ENCODE measurements around the gene SLC6A3. TPM values are rescaled to one million over a fixed set of nuclear protein-coding genes. Genes with fewer than 3 reads are reported as not detected.

The SLC6A3 gene
- total and polyA plus RNA-seq, 10 donors = 0.02 to 0.27 (median 0.07) TPM; not detected in 4

DNA sequence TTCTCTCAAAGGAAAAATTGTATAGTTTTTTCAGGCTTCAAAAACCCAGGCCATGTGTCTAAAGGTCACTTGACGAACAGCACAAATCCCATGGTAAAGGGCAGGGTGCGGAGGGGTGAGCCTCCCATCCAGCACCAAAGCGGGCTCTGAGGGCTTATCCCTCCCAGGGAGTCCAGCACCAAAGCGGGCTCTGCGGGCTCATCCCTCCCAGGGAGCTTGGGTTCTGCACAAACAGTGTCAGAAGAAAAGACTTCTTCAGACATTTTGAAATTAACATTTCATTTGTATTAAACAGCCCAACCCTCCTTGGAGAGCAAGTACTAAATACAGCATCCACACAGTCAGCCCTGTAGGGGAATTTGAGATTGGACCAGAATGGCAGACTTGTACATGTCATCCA, 57.4 kb downstream of the SLC6A3 start:
- no peak for DNase-seq
- H3K9me3 ChIP-seq = no peaks in the 10 kb centered on the region
- H3K36me3 ChIP-seq = no peaks in the 10 kb centered on the region
- H3K27me3 ChIP-seq (replicated peaks in 1 of 7) = peaks cover 0 to 54% (median 6%) of the 10 kb centered on the region in 7 donors
- intact Hi-C loops (cut with DNase I; ENCODE audit: low total_unique reads) = loop anchor here (10.0 kb wide), 1 partner anchor 257 kb away; no protein-coding TSS in a partner anchor
- 92 to 99% (median 94%) methylated on average over 5 of the region's 5 CpGs for WGBS, 5 donors
- H3K4me3 ChIP-seq = no peak overlapping the region
- peaks cover 5 to 25% (median 17%) of the 10 kb centered on the region in 6 donors for H3K4me1 ChIP-seq
- no peak overlapping the region for H3K27ac ChIP-seq
- TF ChIP-seq, protein P1, sequence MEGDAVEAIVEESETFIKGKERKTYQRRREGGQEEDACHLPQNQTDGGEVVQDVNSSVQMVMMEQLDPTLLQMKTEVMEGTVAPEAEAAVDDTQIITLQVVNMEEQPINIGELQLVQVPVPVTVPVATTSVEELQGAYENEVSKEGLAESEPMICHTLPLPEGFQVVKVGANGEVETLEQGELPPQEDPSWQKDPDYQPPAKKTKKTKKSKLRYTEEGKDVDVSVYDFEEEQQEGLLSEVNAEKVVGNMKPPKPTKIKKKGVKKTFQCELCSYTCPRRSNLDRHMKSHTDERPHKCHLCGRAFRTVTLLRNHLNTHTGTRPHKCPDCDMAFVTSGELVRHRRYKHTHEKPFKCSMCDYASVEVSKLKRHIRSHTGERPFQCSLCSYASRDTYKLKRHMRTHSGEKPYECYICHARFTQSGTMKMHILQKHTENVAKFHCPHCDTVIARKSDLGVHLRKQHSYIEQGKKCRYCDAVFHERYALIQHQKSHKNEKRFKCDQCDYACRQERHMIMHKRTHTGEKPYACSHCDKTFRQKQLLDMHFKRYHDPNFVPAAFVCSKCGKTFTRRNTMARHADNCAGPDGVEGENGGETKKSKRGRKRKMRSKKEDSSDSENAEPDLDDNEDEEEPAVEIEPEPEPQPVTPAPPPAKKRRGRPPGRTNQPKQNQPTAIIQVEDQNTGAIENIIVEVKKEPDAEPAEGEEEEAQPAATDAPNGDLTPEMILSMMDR (IDR thresholded peaks at IDR 0.05 in 8 of 11, conservative IDR thresholded peaks at IDR 0.05 in 3 of 11) = no peak
- TF ChIP-seq POLR2A (IDR thresholded peaks at IDR 0.05) = no peak
- no peak for TF ChIP-seq POLR2AphosphoS5 (IDR thresholded peaks at IDR 0.05)

DNA sequence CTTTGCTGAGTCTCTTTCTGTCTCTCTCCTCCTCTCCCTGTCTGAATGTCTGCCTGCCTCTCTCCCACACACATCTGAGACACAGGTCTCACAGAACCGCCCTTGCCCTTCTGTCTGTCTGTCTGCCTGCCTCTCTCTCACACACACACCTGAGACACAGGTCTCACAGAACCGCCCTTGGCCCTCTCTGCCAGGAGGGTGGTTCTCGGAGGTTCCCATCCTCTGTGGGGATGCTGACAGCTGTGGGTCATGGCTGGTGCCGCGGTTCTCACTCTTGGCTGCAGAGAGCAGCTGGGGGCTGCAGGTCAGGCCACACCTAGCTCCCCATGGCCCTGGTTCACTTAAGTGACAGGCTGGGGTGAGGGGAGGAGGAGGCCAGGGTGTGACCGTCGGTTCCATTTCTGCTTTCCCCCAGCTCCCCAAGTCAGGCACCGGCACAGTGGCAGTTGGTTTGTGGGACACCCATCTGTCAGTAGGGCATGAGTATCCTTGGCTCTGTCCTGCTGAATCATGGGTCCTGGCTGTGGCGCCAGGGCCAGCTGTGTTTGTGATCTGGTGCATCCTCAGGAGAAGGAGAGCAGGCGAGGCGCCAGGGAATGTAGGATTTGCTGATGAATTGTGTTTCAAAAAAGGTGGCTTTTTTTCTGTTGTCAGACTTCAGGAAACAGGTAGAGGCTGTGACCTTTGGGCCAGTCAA, 58.0 kb downstream of the SLC6A3 start:
- Histone ChIP-seq H3K27ac (peak overlapping the region in 6 of 8 donors; percentile 90 to 98 (median 94)), H3K4me3 (peak overlapping the region in 1 of 8 donors; percentile 80), H3K27me3 (replicated peaks in 1 of 7) (peaks cover 0 to 47% (median 6%) of the 10 kb centered on the region in 7 donors), H3K9me3 (no peaks in the 10 kb centered on the region), H3K4me1 (peaks cover 5 to 25% (median 17%) of the 10 kb centered on the region in 6 donors), H3K36me3 (no peaks in the 10 kb centered on the region)
- TF ChIP-seq POLR2A (IDR thresholded peaks at IDR 0.05) (no peak), POLR2AphosphoS5 (IDR thresholded peaks at IDR 0.05) (no peak)
- TF ChIP-seq, protein P1 (IDR thresholded peaks at IDR 0.05 in 8 of 11, conservative IDR thresholded peaks at IDR 0.05 in 3 of 11) = no peak
- intact Hi-C loops (cut with DNase I; ENCODE audit: low total_unique reads) = loop anchor here (10.0 kb wide), 1 partner anchor 258 kb away; no protein-coding TSS in a partner anchor
- WGBS, 5 donors = 64 to 72% (median 69%) methylated on average over 7 to 11 of the region's 11 CpGs
- DNase-seq = no peak

DNA sequence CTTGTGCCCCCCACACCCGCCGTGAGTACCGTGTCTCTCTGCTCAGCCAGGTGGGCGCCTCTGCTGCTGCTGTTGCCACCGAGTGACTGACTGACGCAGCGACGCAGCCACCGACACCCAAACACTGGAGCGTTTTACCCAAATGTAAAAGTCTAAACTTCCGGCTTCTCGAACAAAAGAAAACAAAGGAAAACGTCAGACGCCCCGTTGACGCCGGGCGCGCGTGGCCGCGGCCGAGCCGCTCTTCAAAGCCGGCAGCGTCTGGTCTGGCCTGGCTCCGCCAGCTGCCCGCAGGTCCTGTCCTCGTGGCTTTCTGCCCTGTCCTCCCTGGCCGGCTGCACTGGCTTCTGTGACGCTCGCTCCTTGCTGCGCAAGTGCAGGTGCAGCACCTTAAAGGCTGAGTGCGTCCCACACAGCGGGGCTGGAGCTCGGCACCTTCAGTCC, 58.9 kb downstream of the SLC6A3 start:
- DNase-seq = peak; percentile 93
- TF ChIP-seq POLR2AphosphoS5 (IDR thresholded peaks at IDR 0.05) = peak; percentile 87 to 92 (median 91)
- no peak for TF ChIP-seq POLR2A (IDR thresholded peaks at IDR 0.05)
- intact Hi-C loops (cut with DNase I; ENCODE audit: low total_unique reads) = loop anchor here (10.0 kb wide), 1 partner anchor 259 kb away; no protein-coding TSS in a partner anchor
- no peaks in the 10 kb centered on the region for H3K9me3 ChIP-seq
- peaks cover 0 to 39% (median under 1%) of the 10 kb centered on the region in 7 donors for H3K27me3 ChIP-seq (replicated peaks in 1 of 7)
- peak overlapping the region; percentile 82 to 98 (median 92) for H3K27ac ChIP-seq
- H3K36me3 ChIP-seq = no peaks in the 10 kb centered on the region
- H3K4me3 ChIP-seq = peak overlapping the region; percentile 42 to 80 (median 60)
- 1 to 2% (median 2%) methylated on average over 24 to 36 of the region's 36 CpGs for WGBS, 5 donors
- peaks cover 5 to 25% (median 17%) of the 10 kb centered on the region in 6 donors for H3K4me1 ChIP-seq

DNA sequence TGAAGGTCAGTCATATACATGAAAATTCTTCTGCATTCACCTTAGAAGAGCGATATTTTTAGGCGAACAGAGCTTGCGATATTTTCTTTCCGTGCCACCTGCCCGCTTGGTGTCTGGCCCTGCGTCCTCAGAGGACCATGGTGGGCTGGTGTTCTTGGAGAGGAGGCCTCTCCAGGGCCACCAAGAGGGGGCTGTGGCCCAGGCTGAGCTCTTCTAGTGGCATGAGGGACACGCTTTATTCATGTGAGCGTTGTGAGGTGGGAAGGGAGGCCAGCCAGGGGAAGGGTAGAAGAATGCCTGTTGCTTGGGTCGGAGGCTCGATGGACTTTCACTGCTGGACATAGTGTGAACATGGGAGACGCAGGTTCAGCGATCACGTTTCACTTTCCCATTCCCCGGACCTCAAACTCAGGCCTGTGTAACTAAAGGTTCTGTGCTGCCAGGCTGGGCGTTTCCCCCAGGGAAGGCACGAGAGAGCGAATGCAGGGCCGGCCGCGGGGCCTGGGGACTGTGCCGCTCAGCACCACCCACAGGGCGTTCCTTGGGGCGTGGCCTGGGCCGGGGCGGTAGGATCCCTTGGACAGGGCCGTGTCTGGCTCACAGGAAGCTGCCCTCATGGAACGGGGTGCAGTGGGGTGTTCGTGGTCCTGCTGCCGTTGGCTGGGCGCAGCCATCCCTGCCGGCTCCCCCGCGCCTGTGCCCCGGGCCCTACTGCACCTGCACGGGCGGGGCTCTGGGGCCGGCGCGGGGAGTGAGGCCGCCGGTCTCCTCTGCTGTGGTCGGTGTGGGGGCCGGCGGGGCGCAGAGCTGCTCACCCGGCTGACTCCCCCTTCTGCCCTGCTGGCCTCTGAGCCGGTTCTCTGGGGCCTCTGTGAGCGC, 59.6 kb downstream of the SLC6A3 start:
- intact Hi-C loops (cut with DNase I; ENCODE audit: low total_unique reads) = loop anchor here (10.0 kb wide), 1 partner anchor 259 kb away; no protein-coding TSS in a partner anchor
- 10 to 33% (median 16%) methylated on average over 21 to 48 of the region's 48 CpGs for WGBS, 5 donors
- peak; percentile 99 for DNase-seq
- Histone ChIP-seq H3K9me3 (no peaks in the 10 kb centered on the region), H3K27ac (peak overlapping the region; percentile 82 to 98 (median 92)), H3K36me3 (no peaks in the 10 kb centered on the region), H3K4me3 (peak overlapping the region; percentile 42 to 80 (median 60)), H3K4me1 (peaks cover 5 to 31% (median 20%) of the 10 kb centered on the region in 6 donors), H3K27me3 (replicated peaks in 1 of 7) (peaks cover 0 to 39% (median 0%) of the 10 kb centered on the region in 7 donors)
- TF ChIP-seq POLR2A (IDR thresholded peaks at IDR 0.05) (peak in 2 of 3 donors; percentile 76 to 78), POLR2AphosphoS5 (IDR thresholded peaks at IDR 0.05) (peak; percentile 91 to 94 (median 94))
- TF ChIP-seq, protein P1 (IDR thresholded peaks at IDR 0.05 in 8 of 11, conservative IDR thresholded peaks at IDR 0.05 in 3 of 11) = peak in 4 of 11 experiments; percentile 10 to 23 (median 12)

Measured in spleen (tissue), 11 donors.